Endothelial cell of umbilical vein (primary cell): ENCODE data around the gene GOLGA6A. TPM values are rescaled to one million over a fixed set of nuclear protein-coding genes. Genes with fewer than 3 reads are reported as not detected.

ENCODE experiments used
- BruUV-seq: library from RNA; stranded (reverse); fragments of 400-500 nt; replicated peaks from 2 replicates; lab custom pipeline; 2021; lab: Mats Ljungman, UMichigan
- CTCF ChIA-PET: fragments of 300-600, 350-600 bp; sonication (Branson Sonifier 250); formaldehyde crosslinking; loops from one replicate; lab custom pipeline; 2021; ENCODE audit warnings: antibody characterized with exemption, inconsistent platforms; lab: Charles Lee
- POLR2A ChIA-PET: fragments of 300-600, 350-600 bp; sonication (Branson Sonifier 250); formaldehyde crosslinking; loops from one replicate; lab custom pipeline; 2021; ENCODE audit warnings: antibody characterized with exemption, inconsistent platforms; lab: Charles Lee
- DNase-seq: peaks from one replicate; pipeline ENCODE4 v3.0.0-alpha.2; 2011; ENCODE audit warnings: low read depth, low spot score
- FAIRE-seq: peaks from 2 replicates; lab custom pipeline; 2011; peaks lifted over from hg19 to GRCh38; lab: Jason Lieb, UNC
- H2AFZ ChIP-seq: 2 replicates; pipeline ENCODE4 v1.6.0; 2012; ENCODE audit warnings: low read depth, low read length, control low read depth, inconsistent platforms
- H3K27ac ChIP-seq: 2 replicates; pipeline ENCODE4 v1.5.1; 2011; ENCODE audit warnings: low read depth, mild to moderate bottlenecking, control low read depth, low read length, moderate library complexity; ENCODE audit not compliant: insufficient read depth
- H3K27me3 ChIP-seq, 2 experiments: 2 replicates each; pipeline versions ENCODE4 v1.6.0 to v1.6.1; 2011; ENCODE audit warnings: low read length in 2 of 2, mixed read lengths in 1 of 2; ENCODE audit not compliant: control insufficient read depth in 2 of 2, insufficient read depth in 2 of 2
- H3K36me3 ChIP-seq, 2 experiments: 2 replicates in 1 of 2; 3 replicates in 1 of 2; pipeline ENCODE4 v1.5.1; 2011; ENCODE audit warnings: low read length in 2 of 2, mild to moderate bottlenecking in 1 of 2, moderate library complexity in 1 of 2; ENCODE audit not compliant: control insufficient read depth in 2 of 2, insufficient read depth in 2 of 2; ENCODE audit errors: extremely low read depth in 1 of 2
- H3K4me1 ChIP-seq: 3 replicates; pipeline ENCODE4 v1.5.1; 2011; ENCODE audit warnings: mild to moderate bottlenecking, low read length; ENCODE audit not compliant: control insufficient read depth, insufficient read depth; ENCODE audit errors: extremely low read depth
- H3K4me2 ChIP-seq: 2 replicates; pipeline ENCODE4 v1.6.1; 2011; ENCODE audit warnings: low read length, control low read depth, mixed read lengths; ENCODE audit not compliant: insufficient read depth
- H3K4me3 ChIP-seq, 3 experiments: fragments of 200-600 bp in 1 of 3; sonication (generic), shearing (Covaris generic) in 1 of 3; replicated peaks in 1 of 3; 2 replicates each; pipeline ENCODE4 v1.5.1; 2011 to 2016; ENCODE audit warnings: control low read depth in 3 of 3, low read length in 3 of 3, mild to moderate bottlenecking in 2 of 3, inconsistent platforms in 1 of 3, low read depth in 1 of 3, moderate library complexity in 1 of 3; ENCODE audit not compliant: insufficient read depth in 1 of 3
- H3K79me2 ChIP-seq: 2 replicates; pipeline ENCODE4 v1.6.0; 2012; ENCODE audit warnings: low read length, inconsistent platforms; ENCODE audit not compliant: control insufficient read depth, insufficient read depth
- H3K9ac ChIP-seq: replicated peaks from 2 replicates; pipeline ENCODE3; 2011; ENCODE audit warnings: low read length, control low read depth; ENCODE audit not compliant: insufficient read depth; ENCODE audit errors: extremely low read depth
- H3K9me1 ChIP-seq: replicated peaks from 3 replicates; pipeline ENCODE4 v1.6.0; 2011; ENCODE audit warnings: mild to moderate bottlenecking, low read length; ENCODE audit not compliant: control insufficient read depth, insufficient read depth; ENCODE audit errors: extremely low read depth
- H3K9me3 ChIP-seq: replicated peaks from 2 replicates; pipeline ENCODE4 v1.5.1; 2012; ENCODE audit warnings: low read length, inconsistent platforms; ENCODE audit not compliant: control insufficient read depth, insufficient read depth
- H4K20me1 ChIP-seq: replicated peaks from 2 replicates; pipeline ENCODE3; 2011; ENCODE audit warnings: mild to moderate bottlenecking, low read length; ENCODE audit not compliant: control insufficient read depth, insufficient read depth; ENCODE audit errors: extremely low read depth
- CTCF ChIP-seq, 2 donors: IDR thresholded peaks; 1 replicate in 1 of 2; 2 replicates in 1 of 2; pipeline ENCODE4 v1.5.1; 2011; ENCODE audit warnings: low read length in 2 of 2, mild to moderate bottlenecking in 2 of 2, moderate library complexity in 2 of 2, control low read depth in 1 of 2, inconsistent platforms in 1 of 2, low read depth in 1 of 2; ENCODE audit not compliant: insufficient read depth in 1 of 2; ENCODE audit errors: extremely low read depth in 1 of 2
- EZH2 ChIP-seq: IDR thresholded peaks from 2 replicates; pipeline ENCODE4 v1.6.1; 2012; ENCODE audit warnings: borderline replicate concordance, low read depth, mild to moderate bottlenecking, moderate library complexity, low read length, inconsistent platforms; ENCODE audit not compliant: severe bottlenecking
- FOS ChIP-seq: IDR thresholded peaks from 2 replicates; pipeline ENCODE4 v1.6.1; 2011; ENCODE audit warnings: mild to moderate bottlenecking, low read length, moderate library complexity, borderline replicate concordance; ENCODE audit not compliant: insufficient read depth
- JUN ChIP-seq: IDR thresholded peaks from 2 replicates; pipeline ENCODE4 v1.6.1; 2011; ENCODE audit warnings: borderline replicate concordance, low read depth; ENCODE audit not compliant: insufficient read length, insufficient read depth
- MAX ChIP-seq: IDR thresholded peaks from 2 replicates; pipeline ENCODE4 v1.6.1; 2011; ENCODE audit not compliant: insufficient read depth, insufficient read length
- MYC ChIP-seq: IDR thresholded peaks from one replicate; pipeline ENCODE4 v1.6.1; 2011; ENCODE audit warnings: mild to moderate bottlenecking, low read depth, low read length
- POLR2A ChIP-seq: IDR thresholded peaks from 2 replicates; pipeline ENCODE4 v1.6.1; 2012; ENCODE audit warnings: low read depth, mild to moderate bottlenecking, control low read depth, low read length
- dilution Hi-C: fragments of 300-500 bp; cut with MboI; formaldehyde crosslinking; loops from one replicate; pipeline ENCODE4 v1.15.0; 2019; ENCODE audit warnings: low sequenced_read_pairs; ENCODE audit not compliant: extremely low pct_ligation_motif_present
- intact Hi-C: fragments of 100-400 bp; cut with micrococcal nuclease; formaldehyde crosslinking; loops from one replicate; pipeline ENCODE4 v1.10.0; 2022
- polyA plus RNA-seq, 4 experiments: library from polyadenylated mRNA; depleted of rRNA in 3 of 4; stranded (reverse) in 3 of 4; unstranded in 1 of 4; fragments of >200 nt; gene quantifications; 2 replicates each; pipeline versions ENCODE4 v1.2.1 to v1.2.3, GENCODE V29; 2011 to 2012; ENCODE audit warnings: missing spikeins in 1 of 4
- total RNA-seq: library from RNA; stranded (reverse); gene quantifications from 2 replicates; pipeline ENCODE4 v1.2.3, GENCODE V29; 2021

GOLGA6A gene
- total and polyA plus RNA-seq, 2 donors (not counting 3 experiments of a cell fraction or from before 2014, with no cell fraction given): not detected

GRCh38 chr15:74043425-74044266, 38.7 kb downstream of the GOLGA6A start:
- H3K9me1 ChIP-seq: no peaks in the 10 kb centered on the region
- no peak overlapping the region for H3K4me3 ChIP-seq
- no peak overlapping the region for H3K27ac ChIP-seq
- intact Hi-C loops (no loop called here), dilution Hi-C loops (no loop called here)
- FAIRE-seq (no peak), DNase-seq (no peak)
- no peaks in the 10 kb centered on the region for H3K36me3 ChIP-seq
- no peak overlapping the region for H3K4me2 ChIP-seq
- ChIA-PET CTCF (interaction anchor here (1.0 to 15.1 kb wide), 5 partner anchors 9 to 92 kb away, joined by 3 to 651 read pairs (median 6); no protein-coding TSS in a partner anchor), POLR2A (no interaction called here)
- no peaks in the 10 kb centered on the region for H3K27me3 ChIP-seq
- no peaks in the 10 kb centered on the region for H4K20me1 ChIP-seq
- no TSS peak for BruUV-seq
- no peaks in the 10 kb centered on the region for H3K9me3 ChIP-seq
- H3K4me1 ChIP-seq: peaks cover 9% of the 10 kb centered on the region
- TF ChIP-seq JUN: no peak
- TF ChIP-seq MYC: no peak
- no peak for TF ChIP-seq MAX
- no peak for TF ChIP-seq EZH2
- TF ChIP-seq POLR2A: no peak
- TF ChIP-seq FOS: no peak
- no peak for TF ChIP-seq CTCF (IDR thresholded peaks at IDR 0.05; ENCODE audit: extremely low read depth in 1 of 2, insufficient read depth in 1 of 2, low read depth in 1 of 2, low read length in 2 of 2)
- H2AFZ ChIP-seq: no peak overlapping the region
- H3K9ac ChIP-seq: no peak overlapping the region
- no peaks in the 10 kb centered on the region for H3K79me2 ChIP-seq
